ENCODE data around the gene SETD2. TPM values are rescaled to one million over a fixed set of nuclear protein-coding genes. Genes with fewer than 3 reads are reported as not detected.

The SETD2 gene
- total and polyA plus RNA-seq, 4 donors: 7.6 to 37.6 (median 19.0) TPM

GRCh38 chr3:47003461-47004368 is 160.2 kb downstream of the SETD2 start:
- Histone ChIP-seq H3K4me1 (ENCODE audit: control insufficient read depth in 4 of 4, insufficient read depth in 4 of 4, low read length in 3 of 4) (peaks cover 0 to 1% (median 0%) of the 10 kb centered on the region in 4 donors), H3K27ac (ENCODE audit: low read depth in 1 of 2, low read length in 2 of 2) (no peak overlapping the region), H3K9me3 (ENCODE audit: control insufficient read depth in 4 of 4, low read length in 3 of 4) (no peaks in the 10 kb centered on the region), H3K9ac (ENCODE audit: low read depth in 1 of 2, low read length in 2 of 2) (no peak overlapping the region), H3K36me3 (ENCODE audit: control insufficient read depth in 4 of 4, insufficient read depth in 3 of 4, low read depth in 1 of 4, low read length in 3 of 4) (peaks cover 0 to 43% (median 8%) of the 10 kb centered on the region in 4 donors), H3K27me3 (ENCODE audit: control insufficient read depth in 4 of 4, insufficient read depth in 4 of 4, low read length in 3 of 4) (no peaks in the 10 kb centered on the region), H3K4me3 (ENCODE audit: low read depth in 1 of 3, low read length in 3 of 3) (no peak overlapping the region)
- DNase-seq (ENCODE audit: low spot score): no peak
- no peak for TF ChIP-seq EGR1 (IDR thresholded peaks at IDR 0.05; ENCODE audit: low read depth in 2 of 2)
- no peak for TF ChIP-seq TAF1 (conservative IDR thresholded peaks at IDR 0.05)
- TF ChIP-seq SP1 (IDR thresholded peaks at IDR 0.05): no peak
- TF ChIP-seq MAX (IDR thresholded peaks at IDR 0.05): no peak
- no peak for TF ChIP-seq CTCF (IDR thresholded peaks at IDR 0.05; ENCODE audit: low read depth, low read length, missing input control)
- no peak for TF ChIP-seq JUND (IDR thresholded peaks at IDR 0.05)
- TF ChIP-seq NR2F2 (IDR thresholded peaks at IDR 0.05): no peak
- no peak for TF ChIP-seq FOXA2 (IDR thresholded peaks at IDR 0.05)
- no peak for TF ChIP-seq FOXA1 (IDR thresholded peaks at IDR 0.05)
- no peak for TF ChIP-seq HNF4A (conservative IDR thresholded peaks at IDR 0.05)
- no peak for TF ChIP-seq YY1 (IDR thresholded peaks at IDR 0.05)
- no peak for TF ChIP-seq GABPA (IDR thresholded peaks at IDR 0.05 in 1 of 2, conservative IDR thresholded peaks at IDR 0.05 in 1 of 2)
- TF ChIP-seq HNF4G (IDR thresholded peaks at IDR 0.05): no peak
- no peak for TF ChIP-seq ATF3 (IDR thresholded peaks at IDR 0.05)
- TF ChIP-seq ZBTB33 (IDR thresholded peaks at IDR 0.05): no peak
- TF ChIP-seq RAD21 (IDR thresholded peaks at IDR 0.05): no peak
- TF ChIP-seq RXRA (IDR thresholded peaks at IDR 0.05): no peak
- 98% methylated on average over 27 of the region's 27 CpGs for WGBS

GRCh38 chr3:47003056-47003410 is 160.9 kb downstream of the SETD2 start:
- Histone ChIP-seq H3K27ac (ENCODE audit: low read depth in 1 of 2, low read length in 2 of 2) (no peak overlapping the region), H3K9ac (ENCODE audit: low read depth in 1 of 2, low read length in 2 of 2) (no peak overlapping the region), H3K4me3 (ENCODE audit: low read depth in 1 of 3, low read length in 3 of 3) (no peak overlapping the region), H3K4me1 (ENCODE audit: control insufficient read depth in 4 of 4, insufficient read depth in 4 of 4, low read length in 3 of 4) (peaks cover 0 to 4% (median 1%) of the 10 kb centered on the region in 4 donors), H3K27me3 (ENCODE audit: control insufficient read depth in 4 of 4, insufficient read depth in 4 of 4, low read length in 3 of 4) (no peaks in the 10 kb centered on the region), H3K36me3 (ENCODE audit: control insufficient read depth in 4 of 4, insufficient read depth in 3 of 4, low read depth in 1 of 4, low read length in 3 of 4) (peaks cover 0 to 43% (median 8%) of the 10 kb centered on the region in 4 donors), H3K9me3 (ENCODE audit: control insufficient read depth in 4 of 4, low read length in 3 of 4) (no peaks in the 10 kb centered on the region)
- WGBS: 95% methylated on average over 10 of the region's 10 CpGs
- DNase-seq (ENCODE audit: low spot score): no peak
- TF ChIP-seq YY1 (IDR thresholded peaks at IDR 0.05) (no peak), REST (IDR thresholded peaks at IDR 0.05) (no peak), RAD21 (IDR thresholded peaks at IDR 0.05) (no peak), HNF4A (conservative IDR thresholded peaks at IDR 0.05) (no peak), JUND (IDR thresholded peaks at IDR 0.05) (no peak), TAF1 (conservative IDR thresholded peaks at IDR 0.05) (no peak)
